OCI-LY7 (cell line): ENCODE data around the gene ANKRD17.
A peak's percentile ranks its signal among the peaks of the same experiment; 100 is the strongest.

Experiments
- EZH2phosphoT487 ChIP-seq: fragments of 200-600 bp; sonication (generic); IDR thresholded peaks from 2 replicates; pipeline ENCODE4 v1.6.1; 2018; ENCODE audit warnings: low read depth, borderline replicate concordance, mild to moderate bottlenecking, mixed run types, antibody characterized with exemption, low read length, moderate library complexity, mixed read lengths
- TF ChIP-seq, protein P1 (sequence below): fragments of 200-600 bp; sonication (generic); conservative IDR thresholded peaks from 2 replicates; pipeline ENCODE4 v1.5.1; 2014; ENCODE audit warnings: mild to moderate bottlenecking, antibody characterized with exemption, low read length, moderate library complexity, mixed read lengths

GRCh38 chr4:73308286-73308685 lies 49.7 kb upstream of the ANKRD17 start:
- TF ChIP-seq, protein P1, sequence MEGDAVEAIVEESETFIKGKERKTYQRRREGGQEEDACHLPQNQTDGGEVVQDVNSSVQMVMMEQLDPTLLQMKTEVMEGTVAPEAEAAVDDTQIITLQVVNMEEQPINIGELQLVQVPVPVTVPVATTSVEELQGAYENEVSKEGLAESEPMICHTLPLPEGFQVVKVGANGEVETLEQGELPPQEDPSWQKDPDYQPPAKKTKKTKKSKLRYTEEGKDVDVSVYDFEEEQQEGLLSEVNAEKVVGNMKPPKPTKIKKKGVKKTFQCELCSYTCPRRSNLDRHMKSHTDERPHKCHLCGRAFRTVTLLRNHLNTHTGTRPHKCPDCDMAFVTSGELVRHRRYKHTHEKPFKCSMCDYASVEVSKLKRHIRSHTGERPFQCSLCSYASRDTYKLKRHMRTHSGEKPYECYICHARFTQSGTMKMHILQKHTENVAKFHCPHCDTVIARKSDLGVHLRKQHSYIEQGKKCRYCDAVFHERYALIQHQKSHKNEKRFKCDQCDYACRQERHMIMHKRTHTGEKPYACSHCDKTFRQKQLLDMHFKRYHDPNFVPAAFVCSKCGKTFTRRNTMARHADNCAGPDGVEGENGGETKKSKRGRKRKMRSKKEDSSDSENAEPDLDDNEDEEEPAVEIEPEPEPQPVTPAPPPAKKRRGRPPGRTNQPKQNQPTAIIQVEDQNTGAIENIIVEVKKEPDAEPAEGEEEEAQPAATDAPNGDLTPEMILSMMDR = peak; percentile 64
- no peak for TF ChIP-seq EZH2phosphoT487
